ENCODE results near the gene AK8.

Gene AK8

DNA sequence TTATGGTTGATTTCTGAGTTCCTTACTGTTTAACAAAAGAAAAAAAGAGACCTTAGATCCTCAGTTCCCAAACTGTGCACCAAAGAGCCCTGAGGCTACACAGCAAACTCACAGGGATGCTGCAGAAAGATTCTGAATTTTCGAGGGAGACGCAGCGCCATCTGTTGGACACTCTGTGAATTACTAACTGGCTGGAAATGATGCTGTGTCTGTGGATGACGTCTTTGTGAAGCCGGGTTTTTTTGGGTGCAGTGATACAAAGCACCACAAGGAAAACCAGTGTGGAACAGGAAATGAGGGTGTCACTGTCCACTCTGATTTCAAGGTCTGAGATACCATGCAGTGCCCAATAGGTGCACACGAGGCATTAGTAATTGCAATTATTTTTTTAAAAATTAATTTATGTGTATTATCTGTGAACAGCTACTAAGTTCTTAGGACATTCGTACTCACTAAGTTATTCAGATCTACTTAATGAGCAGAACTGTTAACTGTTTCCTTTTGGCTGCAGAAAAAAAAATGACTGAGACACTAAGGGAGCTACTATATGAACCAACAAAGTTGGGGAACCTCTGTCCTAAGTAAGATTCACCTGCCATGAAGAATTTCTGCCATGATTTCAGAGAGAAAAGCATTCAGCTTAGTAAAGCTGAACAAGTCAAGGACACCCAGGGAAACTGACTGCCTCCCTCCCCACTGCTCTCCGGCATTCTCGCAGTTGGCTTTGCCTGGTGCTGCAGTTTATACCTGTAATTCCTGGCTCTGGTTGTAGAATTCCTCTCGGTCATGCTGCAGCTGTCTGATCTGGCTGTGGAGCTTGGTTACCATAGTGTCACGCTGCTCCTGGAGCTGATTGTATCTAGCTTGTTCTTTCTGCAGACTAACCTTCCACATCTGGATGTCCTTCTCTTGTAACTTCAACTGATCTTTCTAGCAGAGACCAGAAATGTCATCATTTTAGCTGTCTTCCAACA is 24.1 kb upstream of the AK8 start:
- Mint-ChIP-seq H3K27ac (ENCODE audit: low read depth) (no peak overlapping the region), H3K4me1 (no peaks in the 10 kb centered on the region), H3K27me3 (no peaks in the 10 kb centered on the region), H3K4me3 (no peak overlapping the region), H3K36me3 (ENCODE audit: insufficient read depth) (peaks cover 15% of the 10 kb centered on the region), H3K9me3 (no peaks in the 10 kb centered on the region)
- DNase-seq (ENCODE audit: low spot score in 2 of 2) (peak; percentile 79 to 80), ATAC-seq (replicated peaks; ENCODE audit: extremely low read depth, poor library complexity, severe bottlenecking) (peak; percentile 95)

GRCh38 chr9:132898051-132898450 is 20.0 kb upstream of the AK8 start:
- DNase-seq (ENCODE audit: low spot score in 2 of 2) (no peak), ATAC-seq (replicated peaks; ENCODE audit: extremely low read depth, poor library complexity, severe bottlenecking) (no peak)
- no peaks in the 10 kb centered on the region for H3K27me3 Mint-ChIP-seq
- H3K36me3 Mint-ChIP-seq (ENCODE audit: insufficient read depth) = peaks cover 30% of the 10 kb centered on the region
- H3K4me3 Mint-ChIP-seq = no peak overlapping the region
- no peak overlapping the region for H3K27ac Mint-ChIP-seq (ENCODE audit: low read depth)
- no peaks in the 10 kb centered on the region for H3K9me3 Mint-ChIP-seq
- no peaks in the 10 kb centered on the region for H3K4me1 Mint-ChIP-seq

DNA sequence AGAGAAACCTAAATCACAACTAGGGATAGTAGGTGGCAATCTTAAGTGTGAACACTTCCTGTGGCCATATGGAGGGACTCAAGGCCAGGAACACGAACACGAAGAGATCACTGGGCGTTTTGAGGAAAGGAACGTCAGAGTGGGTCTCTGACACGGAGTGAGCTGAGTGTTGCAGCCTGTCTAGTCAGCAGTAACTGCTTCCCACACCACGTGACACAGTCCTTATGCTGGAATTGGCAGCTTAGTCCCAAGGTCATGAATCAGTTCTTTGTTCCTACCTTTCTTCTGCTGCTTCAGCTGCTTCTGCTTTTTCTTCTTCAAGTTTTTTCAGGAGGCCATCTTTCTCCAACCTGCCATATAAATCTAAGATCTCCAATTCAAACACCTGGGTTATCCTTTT is 18.8 kb upstream of the AK8 start:
- no peak for DNase-seq (ENCODE audit: low spot score in 2 of 2)
- Mint-ChIP-seq H3K9me3 (no peaks in the 10 kb centered on the region), H3K4me1 (no peaks in the 10 kb centered on the region), H3K27ac (ENCODE audit: low read depth) (no peak overlapping the region), H3K36me3 (ENCODE audit: insufficient read depth) (peaks cover 29% of the 10 kb centered on the region), H3K4me3 (no peak overlapping the region), H3K27me3 (no peaks in the 10 kb centered on the region)
- ATAC-seq (replicated peaks; ENCODE audit: extremely low read depth, poor library complexity, severe bottlenecking) = no peak

- Mint-ChIP-seq H3K27ac (ENCODE audit: low read depth) (no peak overlapping the region), H3K27me3 (no peaks in the 10 kb centered on the region), H3K9me3 (no peaks in the 10 kb centered on the region), H3K4me3 (no peak overlapping the region), H3K36me3 (ENCODE audit: insufficient read depth) (peaks cover 27% of the 10 kb centered on the region), H3K4me1 (no peaks in the 10 kb centered on the region)
- ATAC-seq (replicated peaks; ENCODE audit: extremely low read depth, poor library complexity, severe bottlenecking) = no peak
- no peak for DNase-seq (ENCODE audit: low spot score in 2 of 2)
Observed at GRCh38 chr9:132896264-132896663, 18.2 kb upstream of the AK8 start.

DNA sequence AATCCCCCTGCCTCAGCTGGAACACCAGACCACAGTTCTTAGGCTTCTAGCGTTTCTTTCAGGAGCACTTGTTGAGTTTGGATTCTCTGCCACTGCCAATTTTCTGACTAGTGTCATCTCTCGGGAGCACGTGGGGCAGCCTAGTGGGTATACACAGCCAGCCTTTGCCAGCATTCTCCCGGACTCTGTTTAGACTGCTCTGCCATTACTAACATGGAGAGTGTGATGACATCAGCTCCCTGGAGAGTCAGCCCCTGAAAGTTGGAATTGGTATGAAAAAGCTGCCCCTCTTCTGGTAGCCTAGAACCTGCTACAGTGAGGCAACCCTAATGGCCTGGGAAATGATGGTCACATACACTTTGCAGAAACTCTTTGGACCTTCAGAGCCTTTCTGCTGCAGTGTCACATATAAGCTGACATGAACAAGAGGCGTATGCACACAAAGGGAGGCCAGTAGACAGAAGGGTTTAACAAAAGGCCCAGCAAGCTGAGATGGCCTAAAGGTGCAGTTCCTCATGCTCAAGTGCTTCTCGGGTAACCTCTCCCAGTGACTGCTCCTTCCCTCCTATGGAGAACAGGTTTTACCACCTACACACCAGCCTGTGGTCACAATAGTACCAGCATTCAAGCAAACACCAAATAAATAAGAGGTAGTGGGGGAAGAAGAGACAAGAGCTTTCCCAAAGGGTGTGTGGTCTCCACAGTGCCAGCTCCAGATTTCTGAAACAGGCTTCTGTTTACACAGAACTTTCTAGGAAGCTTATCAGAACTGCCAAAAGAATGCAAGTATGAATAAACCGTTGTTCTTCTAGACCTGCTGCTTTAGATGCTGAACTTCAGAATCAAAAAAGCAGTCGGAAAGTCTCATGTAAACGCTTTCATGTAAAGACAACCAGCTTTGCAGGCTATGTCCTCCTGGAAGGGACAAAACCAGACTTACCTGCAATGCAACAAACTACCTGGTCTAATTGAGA is 17.1 kb upstream of the AK8 start:
- Mint-ChIP-seq H3K9me3 (no peaks in the 10 kb centered on the region), H3K4me3 (no peak overlapping the region), H3K4me1 (no peaks in the 10 kb centered on the region), H3K27ac (ENCODE audit: low read depth) (no peak overlapping the region), H3K27me3 (no peaks in the 10 kb centered on the region), H3K36me3 (ENCODE audit: insufficient read depth) (peaks cover 25% of the 10 kb centered on the region)
- DNase-seq (ENCODE audit: low spot score in 2 of 2) (no peak), ATAC-seq (replicated peaks; ENCODE audit: extremely low read depth, poor library complexity, severe bottlenecking) (no peak)

DNA sequence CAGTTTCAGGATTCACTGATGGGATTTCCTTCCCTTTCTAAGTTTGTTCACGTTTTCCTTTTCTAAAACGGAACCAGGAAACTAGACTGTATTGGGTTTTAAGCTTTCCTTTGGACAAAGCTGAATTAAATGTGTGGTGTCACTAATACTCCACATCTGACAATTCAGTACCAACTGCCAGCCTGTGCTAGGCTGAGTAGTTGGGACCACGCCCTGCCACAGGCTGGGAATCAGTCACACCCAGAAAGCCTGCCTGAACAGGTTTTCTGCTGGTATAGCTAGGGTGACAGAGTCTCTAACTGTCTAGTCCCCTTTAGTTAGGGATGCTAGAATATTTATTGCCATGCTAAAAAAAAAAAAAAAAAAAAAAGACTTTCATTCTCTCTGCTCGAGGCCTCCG is 16.3 kb upstream of the AK8 start:
- no peaks in the 10 kb centered on the region for H3K9me3 Mint-ChIP-seq
- no peaks in the 10 kb centered on the region for H3K27me3 Mint-ChIP-seq
- DNase-seq (ENCODE audit: low spot score in 2 of 2) (no peak), ATAC-seq (replicated peaks; ENCODE audit: extremely low read depth, poor library complexity, severe bottlenecking) (no peak)
- H3K27ac Mint-ChIP-seq (ENCODE audit: low read depth) = no peak overlapping the region
- no peak overlapping the region for H3K4me3 Mint-ChIP-seq
- H3K4me1 Mint-ChIP-seq = no peaks in the 10 kb centered on the region
- peaks cover 22% of the 10 kb centered on the region for H3K36me3 Mint-ChIP-seq (ENCODE audit: insufficient read depth)

DNA sequence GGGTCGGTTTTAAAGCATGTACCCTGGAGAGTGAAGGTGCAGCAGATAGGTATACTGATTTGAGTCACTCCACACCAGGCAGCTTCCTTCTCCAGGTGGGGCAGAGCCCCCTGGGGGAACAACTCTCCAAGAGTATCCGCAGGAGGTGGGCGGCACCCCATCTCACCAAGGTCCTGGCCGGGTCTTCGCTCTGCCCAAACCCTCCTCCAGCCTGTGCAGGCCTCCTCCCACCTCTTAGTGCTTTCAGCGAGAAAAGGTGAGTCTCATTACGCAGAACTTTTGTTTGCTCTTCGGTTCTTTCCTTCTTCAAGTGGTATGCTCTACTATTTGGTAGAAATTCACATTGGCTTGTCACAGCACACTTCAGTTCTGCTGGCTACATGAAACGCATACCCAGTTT is 14.3 kb upstream of the AK8 start:
- H3K9me3 Mint-ChIP-seq = no peaks in the 10 kb centered on the region
- DNase-seq (ENCODE audit: low spot score in 2 of 2) = no peak
- no peak for ATAC-seq (replicated peaks; ENCODE audit: extremely low read depth, poor library complexity, severe bottlenecking)
- no peak overlapping the region for H3K4me3 Mint-ChIP-seq
- H3K4me1 Mint-ChIP-seq = peaks cover 5% of the 10 kb centered on the region
- no peak overlapping the region for H3K27ac Mint-ChIP-seq (ENCODE audit: low read depth)
- H3K27me3 Mint-ChIP-seq = no peaks in the 10 kb centered on the region
- peaks cover 20% of the 10 kb centered on the region for H3K36me3 Mint-ChIP-seq (ENCODE audit: insufficient read depth)

DNA sequence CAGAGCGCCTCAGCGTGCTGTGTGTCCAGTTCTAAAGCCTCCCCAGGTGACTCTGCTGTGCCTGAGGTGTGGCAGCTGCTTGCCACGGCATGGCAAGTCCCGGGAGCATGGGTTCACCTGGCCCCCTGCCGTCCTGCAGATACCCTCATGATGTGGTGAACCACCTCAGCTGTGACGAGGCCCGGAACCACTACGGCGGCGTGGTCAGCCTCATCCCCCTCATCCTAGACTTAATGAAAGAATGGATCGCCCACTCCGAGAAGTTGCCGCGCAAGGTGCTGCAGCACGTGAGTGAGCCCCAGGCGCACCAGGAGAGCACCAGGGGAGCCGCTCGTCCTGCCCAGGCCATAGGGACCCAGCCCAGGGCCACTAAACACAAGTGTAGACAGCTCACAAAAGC is 10.1 kb upstream of the AK8 start:
- no peaks in the 10 kb centered on the region for H3K9me3 Mint-ChIP-seq
- H3K4me1 Mint-ChIP-seq = peaks cover 5% of the 10 kb centered on the region
- H3K27ac Mint-ChIP-seq (ENCODE audit: low read depth) = no peak overlapping the region
- H3K4me3 Mint-ChIP-seq = no peak overlapping the region
- DNase-seq (ENCODE audit: low spot score in 2 of 2) (no peak), ATAC-seq (replicated peaks; ENCODE audit: extremely low read depth, poor library complexity, severe bottlenecking) (no peak)
- H3K36me3 Mint-ChIP-seq (ENCODE audit: insufficient read depth) = no peaks in the 10 kb centered on the region
- no peaks in the 10 kb centered on the region for H3K27me3 Mint-ChIP-seq

DNA sequence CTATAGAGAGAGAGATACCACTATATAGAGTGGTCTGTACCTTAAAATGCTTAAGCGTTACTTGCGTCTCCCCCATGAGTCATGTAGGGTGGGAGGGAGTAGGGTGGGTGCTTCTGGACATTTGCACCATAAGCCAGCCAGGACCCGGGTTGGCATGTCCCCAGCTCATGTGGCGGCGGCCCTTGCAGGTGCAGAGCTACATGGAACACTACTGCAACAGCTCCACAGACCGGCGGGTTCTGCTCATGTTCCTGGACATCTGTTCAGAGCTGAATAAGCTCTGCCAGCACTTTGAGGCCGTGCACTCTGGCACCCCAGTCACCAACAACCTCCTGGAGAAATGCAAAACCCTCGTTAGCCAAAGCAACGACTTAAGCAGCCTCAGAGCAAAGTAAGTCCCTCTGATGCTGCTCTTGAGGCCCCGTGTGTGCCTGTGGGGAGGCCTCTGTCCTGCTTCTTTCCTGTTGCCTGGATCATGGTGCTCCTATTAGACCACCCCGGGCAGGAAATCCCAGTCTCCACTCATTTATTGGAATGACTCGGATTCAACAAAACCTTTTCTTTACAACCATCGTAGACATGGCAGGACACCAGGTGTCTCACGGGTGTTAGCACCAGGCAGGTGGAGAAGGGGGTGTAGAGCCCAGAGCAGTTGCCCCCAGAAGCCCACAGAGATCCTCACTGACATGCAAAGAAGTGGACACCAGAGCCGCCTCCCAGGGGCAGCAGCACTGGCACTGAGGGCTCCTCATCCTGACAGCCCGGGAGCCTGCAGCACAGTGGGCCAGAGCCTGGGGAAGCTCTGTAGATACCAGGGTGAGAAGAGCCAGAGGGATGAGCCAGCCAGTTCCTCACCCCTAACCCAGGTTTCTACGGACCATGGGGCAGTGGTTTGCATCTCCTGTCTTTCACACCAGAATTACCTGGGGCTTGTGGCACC is 9.4 kb upstream of the AK8 start:
- ATAC-seq (replicated peaks; ENCODE audit: extremely low read depth, poor library complexity, severe bottlenecking) = no peak
- H3K27ac Mint-ChIP-seq (ENCODE audit: low read depth) = no peak overlapping the region

DNA sequence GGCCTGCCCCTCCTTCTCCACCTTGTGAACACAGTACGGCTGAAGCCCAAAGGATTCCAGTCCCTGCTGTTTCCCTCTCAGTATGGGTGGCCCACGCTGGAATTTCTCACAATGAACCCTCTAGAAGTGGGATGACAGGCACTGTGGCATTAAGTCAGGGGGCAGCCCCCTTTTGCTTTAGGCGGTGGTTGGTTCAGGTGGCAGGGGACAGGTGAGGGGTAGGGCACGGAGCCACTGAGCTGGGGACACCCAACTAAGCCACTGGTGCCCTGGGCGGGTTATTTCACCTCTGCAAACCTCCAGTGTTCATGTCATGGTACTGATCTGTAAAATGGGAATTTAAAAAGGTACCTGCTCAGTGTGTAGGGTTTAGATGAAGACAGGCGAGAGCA is 8.2 kb upstream of the AK8 start:
- Mint-ChIP-seq H3K4me1 (peaks cover 5% of the 10 kb centered on the region), H3K36me3 (ENCODE audit: insufficient read depth) (peaks cover 2% of the 10 kb centered on the region)

More for the DNA sequence above, 9.4 kb upstream of the AK8 start:
- Mint-ChIP-seq H3K36me3 (ENCODE audit: insufficient read depth) (no peaks in the 10 kb centered on the region), H3K4me1 (peaks cover 5% of the 10 kb centered on the region), H3K27me3 (no peaks in the 10 kb centered on the region), H3K4me3 (no peak overlapping the region), H3K9me3 (no peaks in the 10 kb centered on the region)
- no peak for DNase-seq (ENCODE audit: low spot score in 2 of 2)

GRCh38 chr9:132885720-132886333 is 7.7 kb upstream of the AK8 start:
- Mint-ChIP-seq H3K27me3 (no peaks in the 10 kb centered on the region), H3K27ac (ENCODE audit: low read depth) (no peak overlapping the region), H3K4me1 (peaks cover 5% of the 10 kb centered on the region), H3K4me3 (no peak overlapping the region), H3K9me3 (no peaks in the 10 kb centered on the region), H3K36me3 (ENCODE audit: insufficient read depth) (peaks cover 2% of the 10 kb centered on the region)
- ATAC-seq (replicated peaks; ENCODE audit: extremely low read depth, poor library complexity, severe bottlenecking) (no peak), DNase-seq (ENCODE audit: low spot score in 2 of 2) (no peak)

More for the DNA sequence above, 8.2 kb upstream of the AK8 start:
- Mint-ChIP-seq H3K27me3 (no peaks in the 10 kb centered on the region), H3K4me3 (no peak overlapping the region), H3K27ac (ENCODE audit: low read depth) (no peak overlapping the region), H3K9me3 (no peaks in the 10 kb centered on the region)
- ATAC-seq (replicated peaks; ENCODE audit: extremely low read depth, poor library complexity, severe bottlenecking) = no peak
- DNase-seq (ENCODE audit: low spot score in 2 of 2) = no peak
